ENCODE data around the gene UGT1A8. TPM values are rescaled to one million over a fixed set of nuclear protein-coding genes. Genes with fewer than 3 reads are reported as not detected.

The UGT1A8 gene
- total RNA-seq, 1 donor from 2014 or later: not detected

- TF ChIP-seq CTCF (IDR thresholded peaks at IDR 0.05): no peak
- Mint-ChIP-seq H3K4me1 (ENCODE audit: unreplicated experiment) (peaks cover 2% of the 10 kb centered on the region), H3K27me3 (ENCODE audit: unreplicated experiment) (peaks cover 26% of the 10 kb centered on the region), H3K27ac (ENCODE audit: unreplicated experiment) (no peak overlapping the region), H3K36me3 (ENCODE audit: unreplicated experiment) (no peaks in the 10 kb centered on the region), H3K4me3 (ENCODE audit: unreplicated experiment) (no peak overlapping the region), H3K9me3 (ENCODE audit: unreplicated experiment) (no peaks in the 10 kb centered on the region)
- no peak for DNase-seq (ENCODE audit: extremely low spot score, unreplicated experiment)
Observed at GRCh38 chr2:233810385-233810784, 193.0 kb downstream of the UGT1A8 start.

GRCh38 chr2:233811087-233811486, 193.7 kb downstream of the UGT1A8 start:
- H3K36me3 Mint-ChIP-seq (ENCODE audit: unreplicated experiment): no peaks in the 10 kb centered on the region
- peaks cover 20% of the 10 kb centered on the region for H3K27me3 Mint-ChIP-seq (ENCODE audit: unreplicated experiment)
- no peak overlapping the region for H3K4me3 Mint-ChIP-seq (ENCODE audit: unreplicated experiment)
- no peak overlapping the region for H3K27ac Mint-ChIP-seq (ENCODE audit: unreplicated experiment)
- no peak for TF ChIP-seq CTCF (IDR thresholded peaks at IDR 0.05)
- H3K9me3 Mint-ChIP-seq (ENCODE audit: unreplicated experiment): no peaks in the 10 kb centered on the region
- DNase-seq (ENCODE audit: extremely low spot score, unreplicated experiment): no peak
- peaks cover 4% of the 10 kb centered on the region for H3K4me1 Mint-ChIP-seq (ENCODE audit: unreplicated experiment)

- Mint-ChIP-seq H3K27ac (ENCODE audit: unreplicated experiment) (no peak overlapping the region), H3K9me3 (ENCODE audit: unreplicated experiment) (no peaks in the 10 kb centered on the region), H3K4me1 (ENCODE audit: unreplicated experiment) (peaks cover 10% of the 10 kb centered on the region), H3K36me3 (ENCODE audit: unreplicated experiment) (no peaks in the 10 kb centered on the region), H3K27me3 (ENCODE audit: unreplicated experiment) (peaks cover 16% of the 10 kb centered on the region), H3K4me3 (ENCODE audit: unreplicated experiment) (no peak overlapping the region)
- TF ChIP-seq CTCF (IDR thresholded peaks at IDR 0.05): no peak
- no peak for DNase-seq (ENCODE audit: extremely low spot score, unreplicated experiment)
Observed at GRCh38 chr2:233811732-233812131, 194.3 kb downstream of the UGT1A8 start.

GRCh38 chr2:233813236-233814055, 196.0 kb downstream of the UGT1A8 start:
- no peak for TF ChIP-seq CTCF (IDR thresholded peaks at IDR 0.05)
- Mint-ChIP-seq H3K36me3 (ENCODE audit: unreplicated experiment) (no peaks in the 10 kb centered on the region), H3K9me3 (ENCODE audit: unreplicated experiment) (no peaks in the 10 kb centered on the region), H3K4me1 (ENCODE audit: unreplicated experiment) (peaks cover 21% of the 10 kb centered on the region), H3K27me3 (ENCODE audit: unreplicated experiment) (peaks cover 18% of the 10 kb centered on the region), H3K27ac (ENCODE audit: unreplicated experiment) (no peak overlapping the region), H3K4me3 (ENCODE audit: unreplicated experiment) (no peak overlapping the region)
- DNase-seq (ENCODE audit: extremely low spot score, unreplicated experiment): no peak

- TF ChIP-seq CTCF (IDR thresholded peaks at IDR 0.05): no peak
- no peaks in the 10 kb centered on the region for H3K9me3 Mint-ChIP-seq (ENCODE audit: unreplicated experiment)
- H3K4me3 Mint-ChIP-seq (ENCODE audit: unreplicated experiment): no peak overlapping the region
- no peak overlapping the region for H3K27ac Mint-ChIP-seq (ENCODE audit: unreplicated experiment)
- H3K36me3 Mint-ChIP-seq (ENCODE audit: unreplicated experiment): no peaks in the 10 kb centered on the region
- H3K4me1 Mint-ChIP-seq (ENCODE audit: unreplicated experiment): peaks cover 21% of the 10 kb centered on the region
- H3K27me3 Mint-ChIP-seq (ENCODE audit: unreplicated experiment): peaks cover 18% of the 10 kb centered on the region
- no peak for DNase-seq (ENCODE audit: extremely low spot score, unreplicated experiment)
Observed at GRCh38 chr2:233814056-233814835, 196.8 kb downstream of the UGT1A8 start.
